NCI-H2227 treated with DMSO at 0.1 percent for 48 hours (cell line): Measurements from ENCODE around the gene NTN1.
A peak's percentile ranks its signal among the peaks of the same experiment; 100 is the strongest.
"Not testable (repeated sequence)": the region's sequence is repeated elsewhere in the genome, so short reads cannot be mapped to it uniquely, and the experiment has no call there.

ENCODE experiments used
- DNase-seq: peaks from one replicate; lab custom pipeline; 2025; lab: John Stamatoyannopoulos, UW

NTN1 gene

GRCh38 chr17:9021158-9021991 lies at the start of gene NTN1:
TSS of gene NTN1 (plus strand) at chr17:9021510. CDS start at chr17:9022374, 864 bp downstream.
- no peak for DNase-seq

GRCh38 chr17:8975091-8975725 lies 46.1 kb upstream of the NTN1 start:
- DNase-seq, result no peak

GRCh38 chr17:8976638-8977037 lies 44.7 kb upstream of the NTN1 start:
- DNase-seq, result no peak

GRCh38 chr17:8979715-8980114 lies 41.6 kb upstream of the NTN1 start:
- DNase-seq, result no peak

GRCh38 chr17:8981443-8981842 lies 39.9 kb upstream of the NTN1 start:
- no peak for DNase-seq

GRCh38 chr17:8984225-8984624 lies 37.1 kb upstream of the NTN1 start:
- DNase-seq, result not testable (repeated sequence)

GRCh38 chr17:8985054-8985701 lies 36.1 kb upstream of the NTN1 start:
- DNase-seq, result no peak

GRCh38 chr17:8986295-8986694 lies 35.0 kb upstream of the NTN1 start:
- DNase-seq, result no peak

- DNase-seq, result not testable (repeated sequence)
Observed at GRCh38 chr17:8988263-8988935, 32.9 kb upstream of the NTN1 start.

GRCh38 chr17:8991514-8992285 lies 29.6 kb upstream of the NTN1 start:
- no peak for DNase-seq

GRCh38 chr17:8994319-8994718 lies 27.0 kb upstream of the NTN1 start:
- no peak for DNase-seq

GRCh38 chr17:8995711-8996110 lies 25.6 kb upstream of the NTN1 start:
- no peak for DNase-seq

GRCh38 chr17:8997994-8998628 lies 23.2 kb upstream of the NTN1 start:
- peak; percentile 16 for DNase-seq

- DNase-seq, result no peak
Observed at GRCh38 chr17:9001559-9001958, 19.8 kb upstream of the NTN1 start.

GRCh38 chr17:9002227-9002605 lies 19.1 kb upstream of the NTN1 start:
- DNase-seq, result no peak

- DNase-seq, result no peak
Observed at GRCh38 chr17:9002606-9003354, 18.5 kb upstream of the NTN1 start.

- DNase-seq, result no peak
Observed at GRCh38 chr17:9003355-9004131, 17.8 kb upstream of the NTN1 start.

GRCh38 chr17:9004132-9004960 lies 17.0 kb upstream of the NTN1 start:
- no peak for DNase-seq

- DNase-seq, result no peak
Observed at GRCh38 chr17:9004961-9005285, 16.4 kb upstream of the NTN1 start.
